ENCODE results near the gene PNPLA7. TPM values are rescaled to one million over a fixed set of nuclear protein-coding genes. Genes with fewer than 3 reads are reported as not detected.
A peak's percentile ranks its signal among the peaks of the same experiment; 100 is the strongest.

Gene PNPLA7
- total and polyA plus RNA-seq, 3 experiments from 2014 or later = 0.79 to 2.4 (median 2.0) TPM

GRCh38 chr9:137581361-137582285 is 31.4 kb upstream of the PNPLA7 start:
- CTCF ChIA-PET = no interaction called here
- Histone ChIP-seq H3K4me3 (ENCODE audit: low read length) (no peak overlapping the region), H3K9me3 (ENCODE audit: low read length) (no peaks in the 10 kb centered on the region), H3K27me3 (ENCODE audit: insufficient read depth, low read length, poor library complexity, severe bottlenecking) (no peaks in the 10 kb centered on the region), H3K27ac (ENCODE audit: low read depth, low read length) (no peak overlapping the region), H3K4me1 (ENCODE audit: insufficient read depth, low read length) (peaks cover 16% of the 10 kb centered on the region), H3K36me3 (ENCODE audit: insufficient read depth, low read length) (peaks cover 2% of the 10 kb centered on the region)
- Mint-ChIP-seq H3K4me1 (peaks cover 15 to 19% (median 16%) of the 10 kb centered on the region in 3 donors), H3K36me3 (peaks cover 0 to 46% (median 4%) of the 10 kb centered on the region in 3 donors), H3K9me3 (no peaks in the 10 kb centered on the region), H3K4me3 (peak overlapping the region in 2 of 7 donors; percentile 30 to 68), H3K27ac (peak overlapping the region in 3 of 8 donors; percentile 26 to 65 (median 35)), H3K27me3 (peaks cover 0 to 3% of the 10 kb centered on the region in 2 donors)
- DNase-seq = no peak
- POLR2A ChIA-PET = no interaction called here

DNA sequence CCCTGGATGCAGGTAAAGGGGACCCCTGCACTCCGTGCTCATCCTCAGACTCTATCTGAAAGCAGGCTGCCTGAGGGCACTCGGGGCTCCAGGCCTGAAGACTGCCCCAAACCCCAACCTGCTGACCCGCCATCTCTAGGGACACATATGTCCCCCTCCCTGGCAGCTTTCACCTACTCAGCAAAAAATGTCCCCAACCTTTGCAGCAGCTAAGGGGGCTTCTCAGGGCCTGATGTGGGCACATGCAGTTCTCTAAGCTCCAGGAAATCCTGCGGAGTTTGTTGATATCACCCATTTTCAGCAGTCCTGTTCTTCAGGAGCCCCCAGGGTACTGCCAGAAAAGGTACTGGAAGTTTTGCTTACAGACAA is 30.7 kb upstream of the PNPLA7 start:
- H3K9me3 ChIP-seq (ENCODE audit: low read length) = no peaks in the 10 kb centered on the region
- peaks cover 19 to 26% (median 22%) of the 10 kb centered on the region in 3 donors for H3K4me1 Mint-ChIP-seq
- DNase-seq = no peak
- ChIA-PET CTCF (interaction anchor here (1.0 kb wide), 1 partner anchor 20 kb away, joined by 3 read pairs; no protein-coding TSS in a partner anchor), POLR2A (no interaction called here)
- no peak overlapping the region for H3K4me3 Mint-ChIP-seq
- peaks cover 0 to 45% (median under 1%) of the 10 kb centered on the region in 3 donors for H3K36me3 Mint-ChIP-seq
- H3K36me3 ChIP-seq (ENCODE audit: insufficient read depth, low read length) = peaks cover 4% of the 10 kb centered on the region
- H3K27me3 ChIP-seq (ENCODE audit: insufficient read depth, low read length, poor library complexity, severe bottlenecking) = no peaks in the 10 kb centered on the region
- H3K4me3 ChIP-seq (ENCODE audit: low read length) = no peak overlapping the region
- peaks cover 0 to 3% of the 10 kb centered on the region in 2 donors for H3K27me3 Mint-ChIP-seq
- H3K4me1 ChIP-seq (ENCODE audit: insufficient read depth, low read length) = peaks cover 23% of the 10 kb centered on the region
- H3K9me3 Mint-ChIP-seq = no peaks in the 10 kb centered on the region
- no peak overlapping the region for H3K27ac ChIP-seq (ENCODE audit: low read depth, low read length)
- no peak overlapping the region for H3K27ac Mint-ChIP-seq

DNA sequence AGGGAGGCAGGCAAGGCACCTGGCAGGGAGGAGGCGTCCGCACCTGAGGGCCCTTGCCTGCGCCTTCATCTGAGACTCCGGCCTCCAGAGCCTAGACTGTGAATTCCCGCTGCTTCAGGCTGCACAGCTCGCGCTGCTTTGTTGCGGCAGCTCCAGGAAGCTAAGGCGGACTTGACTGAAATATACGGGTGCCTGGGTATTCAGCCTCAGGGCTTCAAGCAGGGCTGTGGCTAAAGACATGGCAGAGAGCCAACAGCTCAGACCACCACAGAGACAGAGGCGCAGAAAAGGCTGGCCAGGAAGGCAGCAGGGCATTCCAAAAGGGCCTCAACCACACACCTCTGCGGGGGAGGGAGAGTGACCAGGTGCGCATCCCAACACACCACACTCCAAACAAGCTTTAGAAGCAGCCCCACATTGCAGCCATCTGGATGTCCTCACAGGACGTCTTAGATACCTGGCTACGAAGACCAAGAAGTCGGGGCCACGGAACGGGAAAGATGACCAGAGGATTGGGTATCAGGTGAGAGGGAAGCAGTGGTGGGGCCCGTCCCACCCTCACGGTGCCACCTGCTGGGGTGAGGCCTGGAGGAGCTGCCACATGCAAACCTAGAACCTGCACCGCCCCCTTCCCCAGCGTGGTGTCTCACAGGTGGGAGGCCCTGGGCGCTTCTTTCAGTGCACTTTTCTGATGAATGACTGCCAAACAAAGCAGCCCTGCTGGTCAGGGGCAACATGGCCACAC is 30.2 kb upstream of the PNPLA7 start:
- Mint-ChIP-seq H3K4me1 (peaks cover 25 to 32% (median 28%) of the 10 kb centered on the region in 3 donors), H3K9me3 (no peaks in the 10 kb centered on the region), H3K27ac (peak overlapping the region in 1 of 8 donors; percentile 21), H3K4me3 (no peak overlapping the region), H3K27me3 (peaks cover 0 to 3% of the 10 kb centered on the region in 2 donors), H3K36me3 (peaks cover 0 to 47% (median 4%) of the 10 kb centered on the region in 3 donors)
- ChIA-PET CTCF (interaction anchor here (1.0 to 2.6 kb wide), 4 partner anchors 10 to 24 kb away, joined by 3 to 13 read pairs (median 8); partner anchors contain the start of genes ARRDC1 and ZMYND19), POLR2A (interaction anchor here (0.8 kb wide), 1 partner anchor 38 kb away, joined by 5 read pairs; the partner anchor contains the start of gene EHMT1)
- no peak for DNase-seq
- Histone ChIP-seq H3K27ac (ENCODE audit: low read depth, low read length) (no peak overlapping the region), H3K36me3 (ENCODE audit: insufficient read depth, low read length) (peaks cover 8% of the 10 kb centered on the region), H3K4me3 (ENCODE audit: low read length) (no peak overlapping the region), H3K27me3 (ENCODE audit: insufficient read depth, low read length, poor library complexity, severe bottlenecking) (no peaks in the 10 kb centered on the region), H3K9me3 (ENCODE audit: low read length) (no peaks in the 10 kb centered on the region), H3K4me1 (ENCODE audit: insufficient read depth, low read length) (peaks cover 26% of the 10 kb centered on the region)

DNA sequence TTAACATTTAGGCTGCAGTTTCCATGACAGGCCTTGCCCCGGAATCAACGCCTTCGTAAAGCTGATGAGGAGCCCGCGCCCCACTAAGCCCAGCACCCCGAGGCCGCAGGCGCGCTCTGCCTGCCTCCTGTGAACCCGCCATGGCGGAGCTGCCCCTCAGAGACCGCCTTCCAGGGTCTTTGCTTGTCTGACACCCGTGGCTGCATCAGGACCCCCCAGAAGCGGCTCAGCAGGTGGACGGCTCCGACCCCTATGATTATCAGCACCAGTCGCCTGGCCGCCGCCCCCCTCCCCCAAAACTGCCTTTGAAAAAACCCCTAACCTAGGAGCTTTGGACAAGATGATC is 29.0 kb upstream of the PNPLA7 start:
- Mint-ChIP-seq H3K9me3 (no peaks in the 10 kb centered on the region), H3K27ac (peak overlapping the region in 7 of 8 donors; percentile 63 to 90 (median 78)), H3K4me3 (peak overlapping the region; percentile 73 to 91 (median 82)), H3K4me1 (peaks cover 29 to 41% (median 31%) of the 10 kb centered on the region in 3 donors), H3K36me3 (peaks cover 0 to 50% (median 9%) of the 10 kb centered on the region in 3 donors), H3K27me3 (peaks cover 0 to 3% of the 10 kb centered on the region in 2 donors)
- Histone ChIP-seq H3K9me3 (ENCODE audit: low read length) (no peaks in the 10 kb centered on the region), H3K36me3 (ENCODE audit: insufficient read depth, low read length) (peaks cover 12% of the 10 kb centered on the region), H3K4me1 (ENCODE audit: insufficient read depth, low read length) (peaks cover 26% of the 10 kb centered on the region), H3K27me3 (ENCODE audit: insufficient read depth, low read length, poor library complexity, severe bottlenecking) (no peaks in the 10 kb centered on the region), H3K4me3 (ENCODE audit: low read length) (peak overlapping the region; percentile 78), H3K27ac (ENCODE audit: low read depth, low read length) (peak overlapping the region; percentile 65)
- ChIA-PET POLR2A (interaction anchor here (0.8 to 1.5 kb wide), 3 partner anchors 26 to 39 kb away, joined by 5 read pairs; partner anchors contain the start of genes ARRDC1, EHMT1 and MRPL41), CTCF (interaction anchor here (0.7 to 2.6 kb wide), 11 partner anchors 8 to 69 kb away, joined by 3 to 13 read pairs (median 7); partner anchors contain the start of genes ARRDC1, EHMT1, MRPL41 and PNPLA7)
- peak in 1 of 5 donors; percentile 9 for DNase-seq

- H3K9me3 ChIP-seq (ENCODE audit: low read length) = no peaks in the 10 kb centered on the region
- DNase-seq = peak; percentile 89 to 97 (median 94)
- H3K27ac ChIP-seq (ENCODE audit: low read depth, low read length) = peak within 1 kb of the TSS; percentile 65
- Mint-ChIP-seq H3K9me3 (no peaks in the 10 kb centered on the region), H3K4me1 (peaks cover 29 to 41% (median 31%) of the 10 kb centered on the region in 3 donors), H3K36me3 (peaks cover 0 to 53% (median 13%) of the 10 kb centered on the region in 3 donors), H3K27ac (peak within 1 kb of the TSS; percentile 41 to 93 (median 79)), H3K4me3 (peak within 1 kb of the TSS; percentile 79 to 91 (median 83)), H3K27me3 (peaks cover 0 to 3% of the 10 kb centered on the region in 2 donors)
- peaks cover 15% of the 10 kb centered on the region for H3K36me3 ChIP-seq (ENCODE audit: insufficient read depth, low read length)
- ChIA-PET POLR2A (interaction anchor here (0.8 to 1.5 kb wide), 2 partner anchors 26 to 27 kb away, joined by 5 read pairs; partner anchors contain the start of genes ARRDC1 and MRPL41), CTCF (interaction anchor here (0.7 to 2.6 kb wide), 11 partner anchors 8 to 69 kb away, joined by 3 to 13 read pairs (median 7); partner anchors contain the start of genes ARRDC1, EHMT1, MRPL41 and PNPLA7)
- H3K4me3 ChIP-seq (ENCODE audit: low read length) = peak within 1 kb of the TSS; percentile 78
- H3K4me1 ChIP-seq (ENCODE audit: insufficient read depth, low read length) = peaks cover 26% of the 10 kb centered on the region
- H3K27me3 ChIP-seq (ENCODE audit: insufficient read depth, low read length, poor library complexity, severe bottlenecking) = no peaks in the 10 kb centered on the region
Measured at GRCh38 chr9:137578518-137579258, 28.5 kb upstream of the PNPLA7 start, which contains the start of gene DPH7. Gene DPH7 (minus strand): TSS chr9:137578925. CDS start chr9:137578777, 148 bp downstream.

- peak overlapping the region in 6 of 8 donors; percentile 26 to 74 (median 38) for H3K27ac Mint-ChIP-seq
- no peaks in the 10 kb centered on the region for H3K9me3 ChIP-seq (ENCODE audit: low read length)
- peaks cover 0 to 44% (median 17%) of the 10 kb centered on the region in 3 donors for H3K36me3 Mint-ChIP-seq
- H3K4me1 ChIP-seq (ENCODE audit: insufficient read depth, low read length) = peaks cover 26% of the 10 kb centered on the region
- POLR2A ChIA-PET = interaction anchor here (1.4 kb wide), 1 partner anchor 24 kb away, joined by 4 read pairs; the partner anchor contains the start of gene MRPL41
- H3K27me3 ChIP-seq (ENCODE audit: insufficient read depth, low read length, poor library complexity, severe bottlenecking) = no peaks in the 10 kb centered on the region
- H3K9me3 Mint-ChIP-seq = no peaks in the 10 kb centered on the region
- CTCF ChIA-PET = no interaction called here
- peaks cover 26% of the 10 kb centered on the region for H3K36me3 ChIP-seq (ENCODE audit: insufficient read depth, low read length)
- H3K4me1 Mint-ChIP-seq = peaks cover 31 to 42% (median 32%) of the 10 kb centered on the region in 3 donors
- H3K4me3 ChIP-seq (ENCODE audit: low read length) = no peak overlapping the region
- H3K4me3 Mint-ChIP-seq = peak overlapping the region; percentile 24 to 86 (median 62)
- H3K27me3 Mint-ChIP-seq = no peaks in the 10 kb centered on the region
- no peak overlapping the region for H3K27ac ChIP-seq (ENCODE audit: low read depth, low read length)
- DNase-seq = no peak
Measured at GRCh38 chr9:137575716-137576411, 25.7 kb upstream of the PNPLA7 start.
